ENCODE data around the gene UBASH3B.
"Not testable (repeated sequence)": the region's sequence is repeated elsewhere in the genome, so short reads cannot be mapped to it uniquely, and the experiment has no call there.

DNA sequence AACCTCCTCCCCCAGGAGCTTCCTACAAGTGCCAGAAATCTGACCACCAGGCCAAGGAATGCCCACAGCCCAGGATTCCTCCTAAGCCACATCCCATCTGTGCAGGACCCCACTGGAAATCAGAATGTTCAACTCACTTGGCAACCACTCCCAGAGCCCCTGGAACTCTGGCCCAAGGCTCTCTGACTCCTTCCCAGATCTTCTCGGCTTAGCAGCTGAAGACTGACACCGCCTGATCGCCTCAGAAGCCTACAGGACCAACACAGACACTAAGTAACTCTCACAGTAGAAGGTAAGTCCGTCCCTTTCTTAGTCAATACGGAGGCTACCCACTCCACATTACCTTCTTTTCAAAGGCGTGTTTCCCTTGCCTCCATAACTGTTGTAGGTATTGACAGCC is 173.8 kb downstream of the UBASH3B start:
- not testable (repeated sequence) for TF ChIP-seq POLR2AphosphoS5 (IDR thresholded peaks at IDR 0.05; ENCODE audit: borderline replicate concordance, low read depth, low read length); EZH2 (IDR thresholded peaks at IDR 0.05); FOXP2 (optimal IDR thresholded peaks at IDR 0.05; ENCODE audit: control extremely low read depth, extremely low read length, insufficient read depth)
